Cardiac fibroblast (primary cell): Measurements from ENCODE around the gene MED16.
A peak's percentile ranks its signal among the peaks of the same experiment; 100 is the strongest.
"Not testable (repeated sequence)": the region's sequence is repeated elsewhere in the genome, so short reads cannot be mapped to it uniquely, and the experiment has no call there.

Experiments
- DNase-seq, 2 donors: peaks; one replicate each; pipeline versions ENCODE4 v3.0.0 to v3.0.0-alpha.2; 2010; ENCODE audit warnings: low read depth in 2 of 2
- H3K4me3 ChIP-seq, 2 donors: replicated peaks in 1 of 2; 1 replicate in 1 of 2; 2 replicates in 1 of 2; pipeline ENCODE4 v1.5.1; 2011; ENCODE audit warnings: low read depth in 2 of 2, low read length in 2 of 2, mild to moderate bottlenecking in 2 of 2, moderate library complexity in 1 of 2
- TF ChIP-seq, protein P1 (sequence below): IDR thresholded peaks from one replicate; pipeline ENCODE4 v1.5.1; 2011; ENCODE audit warnings: low read depth, mild to moderate bottlenecking, low read length, inconsistent platforms

Gene MED16

DNA sequence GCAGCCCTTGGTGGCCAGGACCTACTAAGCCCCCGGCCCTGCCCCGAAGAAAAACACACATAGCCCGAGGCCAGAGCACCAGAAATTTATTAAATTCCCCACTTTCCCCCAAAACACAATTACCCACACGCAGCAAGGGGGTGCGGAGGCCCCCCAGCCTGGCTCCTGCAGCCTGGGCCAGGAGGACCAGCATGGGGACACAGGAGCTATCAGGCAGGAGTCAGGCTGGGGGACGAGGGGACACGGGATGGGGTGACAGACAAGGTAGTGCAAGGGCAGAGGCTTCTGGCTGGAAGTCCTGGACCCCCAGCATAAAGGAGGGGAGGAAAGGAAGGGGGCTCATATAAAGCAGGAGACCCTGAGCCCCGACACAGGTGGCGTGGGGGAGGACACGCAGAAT, 3.4 kb upstream of the MED16 start:
- TF ChIP-seq, protein P1, sequence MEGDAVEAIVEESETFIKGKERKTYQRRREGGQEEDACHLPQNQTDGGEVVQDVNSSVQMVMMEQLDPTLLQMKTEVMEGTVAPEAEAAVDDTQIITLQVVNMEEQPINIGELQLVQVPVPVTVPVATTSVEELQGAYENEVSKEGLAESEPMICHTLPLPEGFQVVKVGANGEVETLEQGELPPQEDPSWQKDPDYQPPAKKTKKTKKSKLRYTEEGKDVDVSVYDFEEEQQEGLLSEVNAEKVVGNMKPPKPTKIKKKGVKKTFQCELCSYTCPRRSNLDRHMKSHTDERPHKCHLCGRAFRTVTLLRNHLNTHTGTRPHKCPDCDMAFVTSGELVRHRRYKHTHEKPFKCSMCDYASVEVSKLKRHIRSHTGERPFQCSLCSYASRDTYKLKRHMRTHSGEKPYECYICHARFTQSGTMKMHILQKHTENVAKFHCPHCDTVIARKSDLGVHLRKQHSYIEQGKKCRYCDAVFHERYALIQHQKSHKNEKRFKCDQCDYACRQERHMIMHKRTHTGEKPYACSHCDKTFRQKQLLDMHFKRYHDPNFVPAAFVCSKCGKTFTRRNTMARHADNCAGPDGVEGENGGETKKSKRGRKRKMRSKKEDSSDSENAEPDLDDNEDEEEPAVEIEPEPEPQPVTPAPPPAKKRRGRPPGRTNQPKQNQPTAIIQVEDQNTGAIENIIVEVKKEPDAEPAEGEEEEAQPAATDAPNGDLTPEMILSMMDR: no peak
- H3K4me3 ChIP-seq: no peak overlapping the region

DNA sequence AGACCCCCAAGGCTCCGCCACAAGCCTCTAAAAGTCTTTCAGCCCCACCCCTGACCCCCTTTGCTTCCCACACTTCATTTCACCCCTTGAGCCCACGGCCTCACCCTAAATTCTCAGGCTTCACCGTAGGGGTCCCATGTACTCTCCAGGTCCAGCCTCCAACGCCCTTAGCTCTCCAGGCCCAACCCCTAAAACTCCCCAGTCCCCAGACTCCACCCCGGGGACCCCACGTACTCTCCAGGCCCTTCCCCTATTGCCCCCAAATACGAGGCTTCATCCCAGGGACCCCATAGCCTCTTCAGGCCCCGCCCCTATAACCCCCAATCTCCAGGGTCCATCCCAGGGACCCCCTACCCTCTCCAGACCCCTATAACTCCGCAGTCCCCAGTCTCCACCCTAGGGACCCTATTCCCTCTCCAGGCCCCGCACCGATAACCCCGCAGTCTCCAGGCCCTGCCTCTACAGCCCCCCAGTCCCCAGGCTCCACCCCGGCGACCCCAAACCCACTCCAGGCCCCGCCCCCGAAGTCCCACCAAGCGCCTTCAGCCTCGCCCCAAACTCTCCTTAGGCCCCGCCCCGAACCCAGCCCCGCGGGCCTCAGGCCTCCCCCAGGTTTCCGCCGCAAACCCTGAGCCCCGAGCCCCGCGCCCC, 619 bp downstream of the MED16 start:
- H3K4me3 ChIP-seq: peak overlapping the region; percentile 77 to 83
- no peak for DNase-seq
- TF ChIP-seq, protein P1: no peak

More for the DNA sequence above, 3.4 kb upstream of the MED16 start:
- no peak for DNase-seq

DNA sequence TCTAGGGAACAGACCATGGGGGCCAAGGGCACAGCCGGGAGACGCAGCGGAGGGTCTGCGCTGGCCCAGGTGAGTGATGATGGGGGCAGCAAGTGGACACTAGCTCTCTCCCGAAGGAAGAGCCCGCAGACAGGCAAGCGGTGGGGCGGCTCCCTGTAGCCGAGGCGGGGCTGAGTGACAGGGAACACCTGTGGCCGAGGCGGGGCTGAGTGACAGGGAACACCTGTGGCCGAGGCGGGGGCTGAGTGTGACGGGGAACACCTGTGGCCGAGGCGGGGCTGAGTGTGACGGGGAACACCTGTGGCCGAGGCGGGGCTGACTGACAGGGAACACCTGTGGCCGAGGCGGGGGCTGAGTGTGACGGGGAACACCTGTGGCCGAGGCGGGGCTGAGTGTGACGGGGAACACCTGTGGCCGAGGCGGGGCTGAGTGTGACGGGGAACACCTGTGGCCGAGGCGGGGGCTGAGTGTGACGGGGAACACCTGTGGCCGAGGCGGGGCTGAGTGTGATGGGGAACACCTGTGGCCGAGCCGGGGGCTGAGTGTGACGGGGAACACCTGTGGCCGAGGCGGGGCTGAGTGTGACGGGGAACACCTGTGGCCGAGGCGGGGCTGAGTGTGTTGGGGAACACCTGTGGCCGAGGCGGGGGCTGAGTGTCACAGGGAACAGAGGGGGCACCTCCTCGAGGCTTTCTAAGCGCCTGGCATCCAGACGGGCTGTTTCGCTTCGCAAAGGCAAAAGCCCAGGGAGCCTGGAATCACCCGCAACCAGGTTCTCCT, 1.4 kb downstream of the MED16 start:
- H3K4me3 ChIP-seq: peak overlapping the region; percentile 77 to 83
- DNase-seq: not testable (repeated sequence)

DNA sequence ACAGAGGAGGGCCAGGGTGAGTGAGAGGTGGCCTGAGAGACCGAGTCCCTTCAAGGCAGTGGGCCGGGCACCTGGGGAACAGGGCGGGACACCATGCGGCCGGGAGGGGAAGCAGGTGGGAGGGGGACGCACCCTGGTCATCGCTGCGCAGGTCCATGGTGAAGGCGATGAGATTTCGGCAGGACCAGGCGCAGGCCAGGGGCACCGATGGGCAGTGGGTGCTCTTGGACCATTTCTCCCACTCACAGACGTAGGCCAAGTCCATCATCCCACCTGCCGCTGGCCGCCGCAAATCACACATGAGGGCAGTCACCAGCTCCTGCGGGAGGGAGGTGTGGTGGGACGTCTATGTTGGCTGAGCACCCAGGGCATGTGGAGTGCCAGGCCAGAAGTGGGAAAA, 2.2 kb downstream of the MED16 start:
- H3K4me3 ChIP-seq: no peak overlapping the region
- DNase-seq: no peak
- TF ChIP-seq, protein P1: no peak

DNA sequence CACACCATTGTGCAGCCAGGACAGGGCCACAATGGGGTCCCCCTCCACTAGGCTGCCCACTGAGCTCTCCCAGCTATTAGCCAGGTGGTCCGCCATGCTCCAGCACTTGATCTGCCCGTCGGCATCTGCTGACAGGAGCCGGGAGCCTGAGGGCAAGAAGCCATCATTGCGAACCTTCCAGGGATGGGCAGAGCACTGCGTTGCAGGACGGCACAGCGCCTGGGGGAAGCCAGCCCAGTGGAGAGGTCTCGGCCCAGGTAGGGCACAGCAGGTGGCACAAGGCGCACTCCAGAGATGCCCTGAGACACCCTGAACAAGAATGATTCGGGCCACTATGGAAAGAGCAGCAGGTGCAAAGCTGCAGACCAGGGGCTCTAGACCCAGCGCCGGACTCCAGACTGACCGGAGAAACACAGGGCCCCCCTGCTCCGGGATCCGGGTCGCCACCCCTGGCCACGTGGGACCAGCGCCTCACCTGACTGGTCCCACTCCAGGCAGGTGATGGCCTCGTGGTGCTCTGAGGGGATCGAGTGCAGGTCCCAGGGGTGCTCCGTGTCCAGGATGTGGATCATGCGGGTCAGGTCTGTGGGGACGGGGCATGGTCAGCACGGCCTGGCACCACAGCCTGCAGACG, 3.2 kb downstream of the MED16 start:
- DNase-seq: no peak
- TF ChIP-seq, protein P1: no peak
- H3K4me3 ChIP-seq: no peak overlapping the region

DNA sequence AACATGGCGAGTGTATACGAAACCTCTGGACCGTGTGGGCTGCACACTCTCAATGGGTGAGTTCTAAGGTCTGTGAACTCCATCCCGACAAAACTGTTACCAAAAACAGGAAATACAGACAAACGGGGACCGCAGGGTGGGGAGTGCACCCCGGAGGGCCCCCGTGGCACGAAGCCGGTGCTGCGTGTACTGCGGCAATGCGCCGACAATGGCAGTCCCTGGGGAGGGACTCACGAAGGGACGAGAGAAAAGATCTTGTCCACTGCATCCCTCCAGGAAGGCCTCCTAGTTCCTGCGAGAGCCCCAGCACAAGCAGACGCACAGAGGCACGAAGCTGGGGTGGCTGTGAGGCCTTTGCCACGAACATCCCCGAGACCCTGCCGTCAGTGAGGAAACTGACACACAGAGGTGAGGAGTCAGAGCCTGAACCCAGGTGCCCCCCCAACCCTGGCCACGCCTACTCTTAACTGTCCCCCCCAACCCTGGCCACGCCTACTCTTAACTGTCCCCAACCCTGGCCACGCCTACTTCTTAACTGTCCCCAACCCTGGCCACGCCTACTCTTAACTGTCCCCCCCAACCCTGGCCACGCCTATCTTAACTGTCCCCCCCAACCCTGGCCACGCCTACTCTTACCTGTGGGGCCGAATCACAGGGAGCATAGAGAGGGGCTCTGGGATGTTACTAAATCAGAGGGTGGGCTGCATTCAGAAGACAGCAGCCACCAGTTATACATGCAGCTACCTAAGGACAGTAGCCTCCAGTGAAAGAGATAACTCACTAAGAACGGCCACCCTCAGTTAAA, 4.2 kb downstream of the MED16 start:
- TF ChIP-seq, protein P1: no peak
- DNase-seq: no peak
- no peak overlapping the region for H3K4me3 ChIP-seq

DNA sequence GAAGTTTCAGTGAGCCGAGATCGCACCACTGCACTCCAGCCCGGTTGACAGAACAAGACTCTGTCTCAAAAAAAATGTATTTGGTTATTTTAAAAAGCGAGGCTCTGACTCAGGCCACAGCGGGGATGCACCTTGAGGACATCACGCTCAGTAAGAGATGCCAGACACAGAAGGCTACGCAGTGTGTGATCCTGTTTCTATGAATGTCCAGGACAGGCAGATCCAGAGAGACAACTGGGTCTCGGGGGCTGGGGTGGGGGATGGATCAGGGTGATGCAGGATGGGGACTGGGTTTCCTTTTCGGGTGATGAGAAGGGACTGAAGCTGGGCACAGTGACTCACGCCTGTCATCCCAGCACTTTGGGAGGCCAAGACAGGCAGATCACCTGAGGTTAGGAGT, 5.4 kb downstream of the MED16 start:
- TF ChIP-seq, protein P1: no peak
- no peak overlapping the region for H3K4me3 ChIP-seq
- no peak for DNase-seq
